IMR-90 (cell line): ENCODE data around the gene ERN1.
"Not testable (repeated sequence)": the region's sequence is repeated elsewhere in the genome, so short reads cannot be mapped to it uniquely, and the experiment has no call there.

Experiments
- RFX5 ChIP-seq: IDR thresholded peaks from 2 replicates; pipeline ENCODE4 v1.8.0; 2012; ENCODE audit warnings: low read depth, mild to moderate bottlenecking, low read length, moderate library complexity
- SMC3 ChIP-seq: fragments of 150-350 bp; IDR thresholded peaks from 2 replicates; pipeline ENCODE4 v1.6.1; 2016; ENCODE audit warnings: low read depth, mild to moderate bottlenecking, antibody characterized with exemption, low read length, moderate library complexity

DNA sequence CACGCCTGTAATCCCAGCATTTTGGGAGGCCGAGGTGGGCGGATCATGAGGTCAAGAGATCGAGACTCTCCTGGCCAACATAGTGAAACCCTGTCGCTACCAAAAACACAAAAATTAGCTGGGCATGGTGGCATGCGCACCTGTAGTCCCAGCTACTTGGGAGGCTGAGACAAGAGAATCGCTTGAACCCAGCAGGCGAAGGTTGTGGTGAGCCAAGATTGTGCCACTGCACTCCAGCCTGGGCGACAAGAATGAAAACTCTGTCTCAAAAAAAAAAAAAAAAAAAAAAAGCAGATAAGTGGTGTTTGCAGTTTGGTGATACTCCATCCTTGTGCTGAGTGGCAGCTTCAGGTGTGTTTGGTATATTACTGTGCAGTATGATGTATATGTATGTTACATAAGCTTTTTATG, 110.4 kb downstream of the ERN1 start:
- not testable (repeated sequence) for TF ChIP-seq SMC3, RFX5
